DMS153 (cell line): ENCODE results near the gene PCDHGA8.

Experiments
- DNase-seq: peaks from one replicate; lab custom pipeline; 2025; lab: John Stamatoyannopoulos, UW

Gene PCDHGA8

GRCh38 chr5:141434006-141434405 lies 41.6 kb downstream of the PCDHGA8 start:
- DNase-seq, result no peak

GRCh38 chr5:141437221-141437620 lies 44.8 kb downstream of the PCDHGA8 start:
- DNase-seq, result no peak

GRCh38 chr5:141439411-141440141 lies 47.1 kb downstream of the PCDHGA8 start:
- no peak for DNase-seq

- DNase-seq, result no peak
Observed at GRCh38 chr5:141440341-141440740, 47.9 kb downstream of the PCDHGA8 start.

- no peak for DNase-seq
Observed at GRCh38 chr5:141441571-141442170, 49.2 kb downstream of the PCDHGA8 start.
